ENCODE results near the gene RPL27.

Gene RPL27

DNA sequence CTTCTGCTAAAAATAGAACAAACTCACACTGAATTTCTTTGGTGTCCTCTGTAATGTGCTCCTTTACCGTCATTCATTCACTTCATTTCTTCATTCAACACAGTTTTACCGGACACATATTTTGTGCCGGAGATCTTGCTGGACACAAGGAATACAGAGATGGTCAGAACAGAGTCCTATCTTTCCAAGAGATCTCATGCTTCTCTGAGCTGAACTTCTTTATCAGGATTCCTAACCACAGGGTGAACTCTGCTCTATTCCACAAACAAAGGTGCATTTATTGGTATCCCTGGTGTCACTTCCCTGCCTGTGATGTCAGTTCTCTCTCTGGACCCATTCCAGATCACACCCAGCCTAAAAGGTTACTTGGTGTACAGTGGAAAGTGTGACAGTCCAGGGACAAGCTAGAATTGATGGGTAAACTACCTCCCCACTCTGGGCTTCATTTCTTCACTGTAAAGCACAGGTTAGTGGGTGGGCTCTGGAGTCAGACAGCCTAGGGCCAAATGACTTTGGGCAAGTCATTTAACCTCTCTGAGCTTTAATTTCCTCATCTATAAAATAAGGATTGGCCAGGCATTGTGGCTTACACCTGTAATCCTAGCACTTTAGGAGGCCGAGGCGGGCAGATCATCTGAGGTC, 12.6 kb downstream of the RPL27 start:
- H3K4me3 Mint-ChIP-seq: no peak overlapping the region
- H3K27me3 Mint-ChIP-seq (ENCODE audit: low read depth): no peaks in the 10 kb centered on the region
- H3K4me1 Mint-ChIP-seq (ENCODE audit: low read depth): peaks cover 19% of the 10 kb centered on the region
- no peaks in the 10 kb centered on the region for H3K9me3 Mint-ChIP-seq
- peak overlapping the region; percentile 7 for H3K27ac Mint-ChIP-seq
- no peak for DNase-seq (ENCODE audit: low spot score)
- H3K36me3 Mint-ChIP-seq (ENCODE audit: low read depth): peaks cover 39% of the 10 kb centered on the region

DNA sequence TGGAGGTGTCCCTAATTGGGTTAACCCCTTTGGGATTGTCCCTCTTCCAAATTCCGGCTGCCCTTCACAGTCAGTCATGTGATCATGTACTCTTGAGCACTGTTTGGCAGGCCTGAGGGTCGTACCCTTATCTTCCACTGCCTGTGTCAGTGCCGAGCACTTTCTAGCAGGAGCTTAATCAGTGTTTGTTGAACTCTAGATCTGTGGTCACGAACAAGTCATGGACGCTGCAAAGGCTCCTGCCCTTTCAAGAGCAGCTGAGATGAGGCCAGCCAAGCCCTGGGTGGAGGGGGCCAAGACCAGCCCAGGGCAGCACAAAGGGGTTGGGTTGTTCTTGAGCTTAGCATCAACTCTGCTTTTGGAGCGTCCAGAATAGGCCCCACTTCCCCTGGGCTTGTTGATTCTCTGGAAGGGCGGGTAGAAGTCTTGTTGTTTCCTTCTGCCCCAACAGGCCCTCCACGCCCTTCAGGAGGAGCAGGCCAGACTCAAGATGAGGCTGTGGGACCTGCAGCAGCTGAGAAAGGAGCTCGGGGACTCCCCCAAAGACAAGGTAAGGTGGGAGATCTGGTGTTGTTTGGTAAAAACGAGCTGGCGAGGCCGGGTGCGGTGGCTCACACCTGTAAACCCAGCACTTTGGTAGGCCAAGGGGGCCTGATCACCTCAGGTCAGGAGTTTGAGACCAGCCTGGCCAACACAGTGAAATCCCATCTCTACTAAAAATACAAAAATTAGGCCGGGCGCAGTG, 13.7 kb downstream of the RPL27 start:
- no peak for DNase-seq (ENCODE audit: low spot score)
- Mint-ChIP-seq H3K27ac (no peak overlapping the region), H3K27me3 (ENCODE audit: low read depth) (no peaks in the 10 kb centered on the region), H3K9me3 (no peaks in the 10 kb centered on the region), H3K36me3 (ENCODE audit: low read depth) (peaks cover 33% of the 10 kb centered on the region), H3K4me1 (ENCODE audit: low read depth) (peaks cover 13% of the 10 kb centered on the region), H3K4me3 (no peak overlapping the region)

DNA sequence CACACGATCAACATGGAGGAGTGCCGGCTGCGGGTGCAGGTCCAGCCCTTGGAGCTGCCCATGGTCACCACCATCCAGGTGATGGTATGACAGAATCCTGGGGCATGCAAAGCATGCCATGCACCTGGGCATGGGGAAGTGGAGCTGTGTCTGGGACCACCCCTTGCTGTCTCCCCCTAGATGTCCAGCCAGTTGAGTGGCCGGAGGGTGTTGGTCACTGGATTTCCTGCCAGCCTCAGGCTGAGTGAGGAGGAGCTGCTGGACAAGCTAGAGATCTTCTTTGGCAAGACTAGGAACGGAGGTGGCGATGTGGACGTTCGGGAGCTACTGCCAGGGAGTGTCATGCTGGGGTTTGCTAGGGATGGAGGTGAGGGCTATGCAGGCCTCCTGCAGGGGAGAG, 15.1 kb downstream of the RPL27 start:
- Mint-ChIP-seq H3K36me3 (ENCODE audit: low read depth) (peaks cover 33% of the 10 kb centered on the region), H3K27ac (no peak overlapping the region)

DNA sequence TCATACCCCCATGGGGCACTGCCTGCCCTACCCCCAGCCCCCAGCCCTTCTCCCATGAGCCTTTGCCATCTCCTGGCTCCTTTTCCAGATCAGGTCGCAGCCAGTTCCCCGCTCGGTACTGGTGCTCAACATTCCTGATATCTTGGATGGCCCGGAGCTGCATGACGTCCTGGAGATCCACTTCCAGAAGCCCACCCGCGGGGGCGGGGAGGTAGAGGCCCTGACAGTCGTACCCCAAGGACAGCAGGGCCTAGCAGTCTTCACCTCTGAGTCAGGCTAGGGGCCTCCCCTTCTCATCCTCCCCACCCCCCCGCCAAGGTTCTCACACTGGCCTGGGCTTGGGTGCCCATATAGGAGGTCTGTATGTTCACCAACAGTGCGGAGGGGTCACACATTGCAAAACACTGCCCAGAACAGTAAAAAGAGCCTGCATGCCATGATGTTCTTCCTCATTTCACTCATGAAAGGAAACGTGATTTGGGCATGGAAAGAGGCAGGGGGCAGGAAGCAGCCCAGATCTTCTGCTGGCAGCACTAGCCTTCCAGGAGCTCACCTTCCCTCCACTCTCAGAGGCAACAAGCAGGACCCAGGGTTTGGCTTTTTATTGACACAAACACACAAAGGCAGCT, 15.9 kb downstream of the RPL27 start:
- Mint-ChIP-seq H3K36me3 (ENCODE audit: low read depth) (peaks cover 31% of the 10 kb centered on the region), H3K4me1 (ENCODE audit: low read depth) (peaks cover 14% of the 10 kb centered on the region), H3K27ac (no peak overlapping the region), H3K9me3 (no peaks in the 10 kb centered on the region), H3K27me3 (ENCODE audit: low read depth) (no peaks in the 10 kb centered on the region), H3K4me3 (no peak overlapping the region)
- no peak for DNase-seq (ENCODE audit: low spot score)

More for the DNA sequence above, 15.1 kb downstream of the RPL27 start:
- peaks cover 9% of the 10 kb centered on the region for H3K4me1 Mint-ChIP-seq (ENCODE audit: low read depth)
- no peak overlapping the region for H3K4me3 Mint-ChIP-seq
- DNase-seq (ENCODE audit: low spot score): no peak
- no peaks in the 10 kb centered on the region for H3K27me3 Mint-ChIP-seq (ENCODE audit: low read depth)
- no peaks in the 10 kb centered on the region for H3K9me3 Mint-ChIP-seq

DNA sequence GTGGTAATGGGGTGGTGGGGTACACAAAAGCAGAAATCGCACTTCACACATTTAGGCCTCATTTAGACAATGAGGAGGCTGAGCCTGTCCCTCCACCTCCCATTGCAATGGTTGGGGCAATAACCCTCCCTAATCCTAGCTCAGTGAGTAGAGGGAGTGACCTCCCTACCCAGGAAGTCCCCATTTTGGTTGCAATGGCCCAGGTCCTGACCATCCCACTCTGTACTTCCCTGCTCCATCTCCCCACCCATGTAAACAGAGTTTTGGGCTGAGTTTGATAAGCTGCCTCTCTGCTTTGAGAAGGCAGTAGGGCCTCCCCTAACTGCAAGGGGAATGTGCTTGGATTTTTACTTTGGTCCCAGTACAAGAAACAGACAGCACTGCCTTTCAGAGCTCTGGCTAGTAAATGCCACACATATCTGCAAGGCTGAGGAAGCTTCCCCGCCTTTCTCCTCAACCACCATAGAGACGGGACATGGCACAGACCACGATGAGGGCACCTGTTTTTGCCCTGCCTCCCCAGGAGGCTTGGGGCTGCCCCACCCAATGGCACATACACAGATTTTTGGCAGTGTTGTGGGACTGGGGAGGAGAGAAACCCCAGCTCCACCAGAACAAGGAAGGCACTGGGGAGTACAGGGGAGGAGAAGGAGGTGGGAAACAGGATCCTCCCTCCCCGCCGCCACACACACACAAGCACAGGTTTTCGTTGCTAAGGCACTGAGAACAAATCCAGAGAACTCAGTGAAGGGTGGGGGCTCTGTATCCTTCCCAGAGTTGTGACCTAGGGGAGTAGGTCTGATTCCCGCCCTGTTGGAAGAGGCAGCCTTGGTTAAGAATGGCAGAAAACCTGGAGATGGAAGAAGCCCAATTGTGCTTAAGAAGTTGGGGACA, 16.7 kb downstream of the RPL27 start:
- peaks cover 19% of the 10 kb centered on the region for H3K4me1 Mint-ChIP-seq (ENCODE audit: low read depth)
- no peak overlapping the region for H3K4me3 Mint-ChIP-seq
- H3K27me3 Mint-ChIP-seq (ENCODE audit: low read depth): no peaks in the 10 kb centered on the region
- DNase-seq (ENCODE audit: low spot score): no peak
- H3K36me3 Mint-ChIP-seq (ENCODE audit: low read depth): peaks cover 31% of the 10 kb centered on the region
- peak overlapping the region; percentile 63 for H3K27ac Mint-ChIP-seq
- H3K9me3 Mint-ChIP-seq: no peaks in the 10 kb centered on the region

DNA sequence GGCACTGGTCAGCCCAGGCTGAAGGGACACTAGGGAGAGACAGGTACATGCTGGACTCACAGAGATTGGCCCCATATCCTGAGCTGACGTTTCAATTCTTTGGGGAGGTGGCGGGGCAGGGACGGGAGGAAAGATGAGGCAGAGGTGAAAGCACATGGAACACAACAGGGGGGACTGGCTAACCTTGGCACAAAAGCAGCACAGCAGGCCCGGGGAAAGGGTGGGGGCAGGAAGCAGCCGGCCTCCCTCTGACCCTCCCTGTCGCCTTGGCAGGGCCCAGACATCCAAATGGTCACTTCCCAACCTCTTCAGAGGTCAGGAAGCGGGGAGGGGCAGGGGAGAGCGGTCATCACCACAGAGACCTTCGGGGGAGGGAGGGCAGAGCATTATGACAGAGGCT, 17.4 kb downstream of the RPL27 start:
- Mint-ChIP-seq H3K27me3 (ENCODE audit: low read depth) (no peaks in the 10 kb centered on the region), H3K9me3 (no peaks in the 10 kb centered on the region), H3K27ac (peak overlapping the region; percentile 63), H3K4me1 (ENCODE audit: low read depth) (peaks cover 18% of the 10 kb centered on the region), H3K4me3 (no peak overlapping the region), H3K36me3 (ENCODE audit: low read depth) (peaks cover 28% of the 10 kb centered on the region)
- DNase-seq (ENCODE audit: low spot score): no peak

DNA sequence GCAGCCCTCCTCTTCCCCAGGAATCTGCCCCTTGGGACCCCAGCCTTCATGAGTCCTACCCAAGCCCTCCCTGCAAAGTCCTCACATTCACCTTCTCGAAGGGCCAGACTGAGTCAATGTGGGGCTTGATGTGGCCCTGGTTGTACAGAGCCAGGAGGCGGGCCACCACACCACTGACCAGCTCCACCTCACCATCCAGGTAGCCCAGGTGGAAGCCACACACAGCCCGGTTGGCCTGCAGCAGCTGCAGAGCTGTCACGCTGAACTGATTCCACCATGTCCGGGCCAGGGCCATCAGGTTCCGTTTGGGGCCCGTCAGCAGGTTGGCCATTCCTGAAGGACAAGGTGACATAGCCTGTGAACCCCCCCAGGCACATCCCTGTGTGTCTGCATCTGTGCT, 18.0 kb downstream of the RPL27 start:
- H3K27ac Mint-ChIP-seq: no peak overlapping the region
- DNase-seq (ENCODE audit: low spot score): no peak
- H3K4me1 Mint-ChIP-seq (ENCODE audit: low read depth): peaks cover 19% of the 10 kb centered on the region
- peaks cover 26% of the 10 kb centered on the region for H3K36me3 Mint-ChIP-seq (ENCODE audit: low read depth)
- H3K4me3 Mint-ChIP-seq: no peak overlapping the region
- no peaks in the 10 kb centered on the region for H3K27me3 Mint-ChIP-seq (ENCODE audit: low read depth)
- H3K9me3 Mint-ChIP-seq: no peaks in the 10 kb centered on the region

DNA sequence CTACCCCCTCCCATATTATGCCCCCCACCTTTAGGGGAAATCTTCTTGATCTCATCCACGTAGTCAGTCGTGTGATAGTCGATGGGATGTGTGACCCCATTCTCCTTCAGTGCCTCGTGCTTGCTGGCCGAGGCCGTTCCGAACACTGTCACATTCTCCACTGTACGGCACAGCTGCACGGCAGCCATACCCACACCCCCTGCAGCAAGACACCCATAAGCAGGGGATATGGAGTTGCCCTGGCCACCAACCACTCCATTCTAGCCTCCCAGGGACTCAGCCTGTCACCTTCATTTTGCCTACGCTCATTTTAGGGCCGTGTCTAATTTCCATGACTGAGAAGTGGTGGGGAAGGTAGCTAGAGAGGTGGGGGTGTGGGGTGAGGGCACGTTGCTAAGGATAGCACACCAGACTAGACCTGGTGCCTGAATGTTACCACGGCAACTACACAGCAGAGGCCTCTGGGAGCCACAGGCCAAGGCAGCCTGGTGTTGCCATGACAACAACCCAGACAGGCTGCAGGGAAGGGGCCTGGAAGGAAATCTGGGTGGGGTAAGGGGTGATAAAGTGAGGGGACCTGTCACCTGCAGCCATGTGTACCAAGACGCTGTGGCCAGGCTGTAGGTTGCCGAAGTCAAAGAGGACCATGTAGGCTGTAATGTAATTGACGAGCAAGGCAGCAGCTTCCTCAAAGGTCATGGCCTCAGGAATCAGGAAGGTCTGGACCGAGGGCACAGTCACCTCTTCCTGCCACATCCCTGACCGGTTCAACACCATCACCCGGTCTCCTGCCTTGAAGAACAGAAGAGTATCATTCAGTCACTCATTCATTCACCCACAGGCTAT, 20.0 kb downstream of the RPL27 start:
- H3K9me3 Mint-ChIP-seq: no peaks in the 10 kb centered on the region
- no peak overlapping the region for H3K27ac Mint-ChIP-seq
- peaks cover 17% of the 10 kb centered on the region for H3K4me1 Mint-ChIP-seq (ENCODE audit: low read depth)
- peaks cover 16% of the 10 kb centered on the region for H3K36me3 Mint-ChIP-seq (ENCODE audit: low read depth)
- H3K4me3 Mint-ChIP-seq: no peak overlapping the region
- H3K27me3 Mint-ChIP-seq (ENCODE audit: low read depth): no peaks in the 10 kb centered on the region
- no peak for DNase-seq (ENCODE audit: low spot score)

DNA sequence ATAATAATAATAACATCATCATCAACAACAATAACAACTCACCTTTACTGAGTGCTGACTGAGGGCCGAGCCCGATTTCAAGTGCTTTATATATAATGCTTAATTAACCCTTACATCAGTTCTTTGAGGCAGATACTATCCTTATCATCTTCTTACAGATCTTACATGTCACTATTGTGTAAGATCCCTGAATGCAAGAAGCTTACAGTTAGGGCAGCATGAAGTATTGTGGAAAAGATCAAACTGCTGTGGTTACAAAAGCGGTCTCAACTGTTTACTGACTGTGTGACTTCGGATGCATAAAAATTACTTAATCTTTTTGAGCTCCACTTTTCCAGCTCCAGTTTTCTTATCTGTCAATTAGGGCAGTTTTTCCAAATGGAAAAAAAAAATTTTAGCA, 20.7 kb downstream of the RPL27 start:
- Mint-ChIP-seq H3K36me3 (ENCODE audit: low read depth) (peaks cover 11% of the 10 kb centered on the region), H3K27me3 (ENCODE audit: low read depth) (no peaks in the 10 kb centered on the region), H3K9me3 (no peaks in the 10 kb centered on the region), H3K4me3 (no peak overlapping the region), H3K27ac (no peak overlapping the region), H3K4me1 (ENCODE audit: low read depth) (peaks cover 17% of the 10 kb centered on the region)
- no peak for DNase-seq (ENCODE audit: low spot score)

DNA sequence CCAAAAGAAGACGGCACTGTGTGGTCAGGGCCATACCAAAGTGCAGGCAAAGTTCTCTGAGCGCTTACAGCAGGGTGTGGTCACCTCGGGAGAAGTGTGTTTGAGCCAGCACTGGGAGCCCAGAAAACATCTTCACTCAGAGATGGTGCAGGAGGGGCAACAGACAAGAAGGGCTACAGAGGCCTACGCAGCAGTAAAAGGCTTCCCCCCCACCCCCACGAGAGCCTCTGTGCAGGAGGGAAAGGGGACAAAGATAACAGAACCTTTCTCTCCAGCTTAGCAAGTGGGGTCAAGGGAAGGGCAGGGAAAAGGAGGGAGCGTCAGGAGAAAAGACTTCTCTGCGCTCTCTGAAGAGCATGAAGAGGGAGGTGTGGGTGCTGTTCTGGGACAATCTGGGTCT, 21.2 kb downstream of the RPL27 start:
- peaks cover 6% of the 10 kb centered on the region for H3K36me3 Mint-ChIP-seq (ENCODE audit: low read depth)

DNA sequence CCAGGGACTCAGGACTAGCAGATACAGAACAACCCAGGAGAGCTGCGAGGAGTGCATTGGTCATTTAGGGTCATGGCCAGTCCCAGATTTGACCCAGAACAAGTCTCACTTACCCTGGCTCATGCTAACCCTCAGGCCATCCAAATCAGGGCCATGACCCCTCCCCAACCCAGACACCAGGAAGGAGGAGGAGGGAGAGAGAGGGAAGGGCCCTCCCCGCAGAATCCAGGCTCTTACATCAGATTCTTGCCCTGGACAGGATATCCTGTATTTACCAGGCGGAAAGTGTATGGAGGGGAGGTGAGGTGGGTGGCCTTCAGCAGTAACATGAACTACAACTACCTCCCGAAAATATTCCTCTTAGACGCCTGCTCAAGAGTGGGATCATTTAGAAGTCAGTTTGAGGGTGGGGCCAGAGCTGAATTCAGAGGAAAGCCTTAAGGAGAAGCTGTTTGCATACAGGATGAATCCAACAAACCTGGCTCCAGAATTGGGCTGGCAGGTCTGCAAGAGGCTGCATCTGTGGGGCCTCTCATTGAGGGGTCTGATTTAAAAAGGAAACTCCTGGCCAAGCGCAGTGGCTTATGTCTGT, 21.9 kb downstream of the RPL27 start:
- Mint-ChIP-seq H3K4me1 (ENCODE audit: low read depth) (peaks cover 23% of the 10 kb centered on the region), H3K27me3 (ENCODE audit: low read depth) (peaks cover 7% of the 10 kb centered on the region), H3K36me3 (ENCODE audit: low read depth) (no peaks in the 10 kb centered on the region), H3K4me3 (peak overlapping the region; percentile 85), H3K27ac (no peak overlapping the region), H3K9me3 (no peaks in the 10 kb centered on the region)
- no peak for DNase-seq (ENCODE audit: low spot score)

More for the DNA sequence above, 21.2 kb downstream of the RPL27 start:
- H3K9me3 Mint-ChIP-seq: no peaks in the 10 kb centered on the region
- H3K4me1 Mint-ChIP-seq (ENCODE audit: low read depth): peaks cover 20% of the 10 kb centered on the region
- H3K27me3 Mint-ChIP-seq (ENCODE audit: low read depth): peaks cover 2% of the 10 kb centered on the region
- no peak overlapping the region for H3K27ac Mint-ChIP-seq
- peak overlapping the region; percentile 25 for H3K4me3 Mint-ChIP-seq
- no peak for DNase-seq (ENCODE audit: low spot score)

DNA sequence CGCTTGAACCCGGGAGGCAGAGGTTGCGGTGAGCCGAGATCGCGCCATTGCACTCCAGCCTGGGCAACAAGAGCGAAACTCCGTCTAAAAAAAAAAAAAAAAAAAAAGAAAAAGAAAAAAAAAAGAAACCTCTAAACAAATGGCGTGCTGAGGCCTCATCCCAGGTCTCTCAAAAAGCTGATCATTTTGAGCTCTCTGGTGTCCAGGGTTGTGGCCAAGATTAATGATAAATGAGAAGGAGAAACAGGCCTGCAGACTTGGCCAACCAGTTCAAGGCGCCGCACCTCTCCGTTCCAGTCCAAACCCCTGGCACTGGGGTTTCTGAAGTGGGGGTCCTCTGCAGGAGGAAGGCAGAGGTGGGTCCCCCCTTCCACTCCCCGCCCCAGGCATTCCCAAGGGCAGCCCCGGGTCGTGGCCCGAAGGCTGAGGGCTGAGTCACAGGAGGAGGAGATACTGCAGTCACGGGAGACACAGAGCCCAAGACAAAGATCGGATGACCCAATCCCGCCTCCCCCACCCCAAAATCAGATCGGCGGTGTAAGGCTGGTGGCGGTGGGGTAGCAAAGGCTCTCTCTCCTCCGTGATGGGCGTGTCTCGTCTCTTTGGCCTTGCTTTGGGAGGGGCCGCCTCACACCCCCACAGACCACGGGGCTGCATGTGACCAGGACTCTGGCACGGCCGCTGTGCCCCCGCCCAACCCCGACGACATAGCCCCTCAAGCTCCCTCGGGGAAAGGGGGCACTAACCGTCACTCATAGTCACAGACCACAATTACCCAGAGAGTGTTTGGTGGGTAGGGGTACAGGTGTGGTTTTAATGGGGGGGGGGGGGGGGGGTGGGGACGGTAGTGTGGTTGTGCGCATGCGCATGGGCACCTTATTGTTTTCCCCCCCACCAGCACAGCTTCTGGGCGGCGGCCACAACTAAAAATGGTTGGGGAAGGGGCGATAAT, 22.8 kb downstream of the RPL27 start:
- no peak overlapping the region for H3K27ac Mint-ChIP-seq
- H3K9me3 Mint-ChIP-seq: no peaks in the 10 kb centered on the region

More for the DNA sequence above, 22.8 kb downstream of the RPL27 start:
- peak overlapping the region; percentile 85 for H3K4me3 Mint-ChIP-seq
- DNase-seq (ENCODE audit: low spot score): no peak
- no peaks in the 10 kb centered on the region for H3K36me3 Mint-ChIP-seq (ENCODE audit: low read depth)
- H3K27me3 Mint-ChIP-seq (ENCODE audit: low read depth): peaks cover 10% of the 10 kb centered on the region
- H3K4me1 Mint-ChIP-seq (ENCODE audit: low read depth): peaks cover 25% of the 10 kb centered on the region

All from T-helper 2 cell treated with Interferon-gamma antibody and Interleukin-4, amounts not matched to agents 5 μg/mL and 100 μg/mL, for 36 hours (primary cell).